AG09319 (cell line): ENCODE data around the gene AUTS2.

Source experiments
- DNase-seq: peaks from one replicate; pipeline ENCODE4 v3.0.0-alpha.2; 2010; ENCODE audit warnings: low read depth; ENCODE audit errors: extremely low read depth
- TF ChIP-seq, protein P1 (sequence below): IDR thresholded peaks from 2 replicates; pipeline ENCODE4 v1.5.1; 2011; ENCODE audit warnings: low read depth, mild to moderate bottlenecking, inconsistent platforms, low read length, moderate library complexity

AUTS2 gene

DNA sequence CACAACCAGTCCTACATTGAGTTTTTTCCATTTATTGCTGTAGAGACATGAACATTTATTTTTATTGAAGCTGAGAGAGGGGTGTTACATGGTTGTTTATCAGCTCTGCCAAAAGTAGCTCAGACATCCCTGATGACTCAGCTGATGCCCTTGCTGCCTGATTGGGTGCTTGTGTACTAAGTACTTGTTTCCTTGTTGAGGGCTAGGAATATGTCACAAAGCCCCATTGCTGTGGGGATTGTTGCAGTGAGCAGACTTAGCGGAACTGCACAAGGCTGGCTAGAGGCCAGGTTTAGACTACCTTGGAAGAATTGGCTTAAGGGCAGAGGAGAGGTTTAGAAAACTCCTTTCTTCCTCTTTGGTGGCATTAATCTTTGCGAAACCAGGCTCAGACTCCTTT is 110.6 kb downstream of the AUTS2 start:
- no peak for DNase-seq
- TF ChIP-seq, protein P1, sequence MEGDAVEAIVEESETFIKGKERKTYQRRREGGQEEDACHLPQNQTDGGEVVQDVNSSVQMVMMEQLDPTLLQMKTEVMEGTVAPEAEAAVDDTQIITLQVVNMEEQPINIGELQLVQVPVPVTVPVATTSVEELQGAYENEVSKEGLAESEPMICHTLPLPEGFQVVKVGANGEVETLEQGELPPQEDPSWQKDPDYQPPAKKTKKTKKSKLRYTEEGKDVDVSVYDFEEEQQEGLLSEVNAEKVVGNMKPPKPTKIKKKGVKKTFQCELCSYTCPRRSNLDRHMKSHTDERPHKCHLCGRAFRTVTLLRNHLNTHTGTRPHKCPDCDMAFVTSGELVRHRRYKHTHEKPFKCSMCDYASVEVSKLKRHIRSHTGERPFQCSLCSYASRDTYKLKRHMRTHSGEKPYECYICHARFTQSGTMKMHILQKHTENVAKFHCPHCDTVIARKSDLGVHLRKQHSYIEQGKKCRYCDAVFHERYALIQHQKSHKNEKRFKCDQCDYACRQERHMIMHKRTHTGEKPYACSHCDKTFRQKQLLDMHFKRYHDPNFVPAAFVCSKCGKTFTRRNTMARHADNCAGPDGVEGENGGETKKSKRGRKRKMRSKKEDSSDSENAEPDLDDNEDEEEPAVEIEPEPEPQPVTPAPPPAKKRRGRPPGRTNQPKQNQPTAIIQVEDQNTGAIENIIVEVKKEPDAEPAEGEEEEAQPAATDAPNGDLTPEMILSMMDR, result no peak

DNA sequence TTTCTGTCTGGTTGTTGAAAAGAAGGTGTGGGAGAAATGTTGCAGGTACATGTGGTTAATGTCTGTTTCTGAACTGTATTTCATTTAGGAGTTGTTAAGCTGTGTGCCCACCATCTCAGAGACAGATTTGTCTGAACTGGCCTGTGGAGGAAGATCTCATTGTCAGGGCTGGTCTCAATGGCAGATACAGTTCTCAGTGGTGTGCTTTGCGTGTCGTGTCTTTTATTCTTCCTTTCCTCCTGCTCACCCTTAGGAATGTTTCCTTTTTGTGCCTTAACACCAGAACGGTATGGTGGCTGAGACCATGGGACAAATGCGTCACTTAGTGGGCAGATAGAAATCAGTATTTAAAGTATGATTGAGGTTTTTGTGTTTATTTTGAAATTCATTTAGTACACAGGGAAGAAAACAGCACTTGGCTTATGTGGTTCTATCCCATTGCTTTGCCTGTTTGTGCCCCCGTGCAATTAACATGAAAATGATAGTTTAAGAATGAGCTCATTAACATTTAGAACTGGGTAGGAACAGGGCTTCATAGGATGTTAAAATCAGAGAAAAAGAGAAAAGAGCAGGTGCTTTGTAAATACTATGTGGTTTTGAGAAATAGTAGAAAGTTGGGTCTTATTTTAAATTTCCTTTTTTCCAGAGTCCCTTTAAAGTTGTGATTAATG is 112.6 kb downstream of the AUTS2 start:
- DNase-seq, result no peak

DNA sequence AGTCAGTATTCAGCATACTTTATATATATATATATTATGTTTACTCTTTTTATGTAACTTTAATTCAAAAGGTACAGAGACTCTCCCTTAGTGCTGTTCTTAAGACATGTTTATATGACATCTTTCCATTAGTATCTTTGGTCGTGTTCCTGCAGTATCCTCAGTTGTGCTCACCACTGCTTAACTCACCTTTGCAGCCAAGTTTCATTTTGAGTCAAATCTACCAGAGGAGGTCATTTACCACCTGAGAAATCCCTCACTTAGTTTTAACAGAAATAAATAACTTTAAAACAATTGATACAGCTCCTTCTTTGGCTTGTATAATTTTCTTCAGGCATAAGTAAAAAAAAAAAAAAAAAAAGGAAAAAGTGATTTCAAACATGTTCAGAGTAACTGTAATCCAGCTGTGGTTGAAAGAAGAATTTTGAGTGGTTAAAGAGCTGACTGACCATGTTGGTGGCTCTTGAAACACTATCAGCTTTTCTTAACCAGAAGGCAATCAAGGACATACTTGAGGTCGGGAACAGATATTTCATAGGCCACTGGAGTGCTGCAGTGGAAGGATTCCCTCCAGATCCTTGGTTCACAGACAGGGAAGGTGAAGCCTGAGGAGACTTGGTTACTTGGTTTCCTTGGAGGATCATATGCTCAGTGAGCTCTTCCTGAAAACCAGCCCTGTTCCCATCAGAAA is 116.8 kb downstream of the AUTS2 start:
- DNase-seq, result no peak
- TF ChIP-seq, protein P1, result no peak

More for the DNA sequence above, 112.6 kb downstream of the AUTS2 start:
- TF ChIP-seq, protein P1, result no peak

DNA sequence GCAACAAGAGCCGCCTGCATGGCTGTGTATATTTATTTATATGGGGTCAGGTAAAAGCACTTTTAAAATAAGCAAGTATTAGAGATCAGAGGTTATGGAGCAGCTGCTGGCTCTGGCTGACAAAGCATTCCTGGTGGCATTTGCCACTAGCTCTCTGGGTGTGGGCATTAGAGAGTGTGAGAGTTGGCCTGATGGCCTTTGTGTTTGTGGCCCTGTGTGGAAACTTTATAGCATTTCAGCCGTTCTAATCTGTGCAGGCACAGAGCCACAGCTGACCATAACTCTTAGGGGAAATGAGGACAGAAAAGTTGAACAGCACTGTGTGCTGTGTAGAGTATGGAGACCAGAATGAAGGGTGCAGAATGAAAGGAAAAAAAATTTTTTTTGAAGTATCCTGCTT is 118.9 kb downstream of the AUTS2 start:
- TF ChIP-seq, protein P1, result no peak
- DNase-seq, result no peak

DNA sequence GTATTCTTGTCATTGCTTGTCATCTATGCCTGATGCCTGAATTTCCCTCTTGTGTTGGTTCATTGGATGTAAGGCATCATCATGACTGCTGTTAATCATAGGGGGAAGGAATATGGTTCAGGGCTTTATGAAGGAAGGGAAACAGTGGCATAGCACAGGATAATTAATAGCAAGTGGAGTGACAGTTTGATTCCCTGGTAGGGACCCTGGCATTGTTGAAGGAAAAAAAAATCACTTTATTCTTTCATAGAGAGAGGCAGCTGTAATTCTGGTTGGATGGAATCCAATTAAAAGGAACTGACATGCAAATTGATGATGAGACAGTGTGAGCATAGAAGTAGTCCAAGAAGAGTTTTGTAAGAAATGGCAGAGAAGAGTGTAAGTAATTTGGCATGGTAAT is 121.4 kb downstream of the AUTS2 start:
- TF ChIP-seq, protein P1, result no peak
- no peak for DNase-seq

DNA sequence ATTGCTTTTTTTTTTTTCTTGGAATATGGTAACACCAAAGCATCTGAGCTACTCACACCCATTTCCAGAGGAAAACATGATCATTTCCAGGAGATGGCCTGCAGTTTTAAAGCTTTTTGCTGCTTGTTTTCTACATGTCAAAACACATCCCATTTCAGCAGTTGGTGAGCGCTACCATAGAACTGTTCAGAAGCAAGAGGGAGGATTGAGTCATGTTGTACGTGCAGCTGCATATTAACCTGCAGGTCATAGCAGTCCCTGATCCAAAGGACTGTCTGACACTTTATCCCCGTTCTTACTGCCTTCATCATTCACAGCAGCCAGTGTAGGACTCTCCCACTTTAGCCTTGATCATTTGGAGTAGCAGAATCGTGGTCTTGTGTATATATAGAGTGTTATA is 124.6 kb downstream of the AUTS2 start:
- DNase-seq, result no peak
- TF ChIP-seq, protein P1, result no peak

DNA sequence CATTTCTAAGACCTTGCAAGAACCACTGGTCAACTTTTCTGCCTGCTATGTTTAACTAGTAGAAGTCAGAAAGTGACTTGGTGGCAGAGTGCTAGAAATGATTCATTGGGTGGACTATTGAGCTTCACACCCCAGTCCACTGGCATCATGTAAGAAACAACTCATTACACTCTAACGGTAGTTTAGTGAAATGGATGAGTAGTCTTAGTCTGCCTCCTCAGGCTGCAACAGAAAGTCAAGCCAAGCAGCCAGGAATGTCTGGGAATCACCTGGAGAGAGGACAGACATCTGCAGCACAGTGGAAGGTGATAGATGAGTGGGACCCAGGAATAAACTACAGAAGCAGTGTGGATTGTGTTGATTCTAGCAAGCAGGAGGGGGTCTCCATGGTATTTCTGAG is 125.4 kb downstream of the AUTS2 start:
- DNase-seq, result no peak
- TF ChIP-seq, protein P1, result no peak
